Sigmoid colon (tissue), 7 donors: ENCODE data around the gene PEPD. TPM values are rescaled to one million over a fixed set of nuclear protein-coding genes. Genes with fewer than 3 reads are reported as not detected.

Experiments
- DNase-seq: peaks from one replicate; pipeline ENCODE4 v3.0.0-alpha.2; 2019
- H3K27ac ChIP-seq, 4 donors: fragments of 200-600 bp; sonication (generic); one replicate each; pipeline ENCODE4 v1.5.1; 2016 to 2019; ENCODE audit warnings: mild to moderate bottlenecking in 1 of 4
- H3K27me3 ChIP-seq, 3 donors: fragments of 200-600 bp; sonication (generic); one replicate each; pipeline ENCODE4 v1.5.1; 2019; ENCODE audit warnings: mild to moderate bottlenecking in 1 of 3
- H3K36me3 ChIP-seq, 4 donors: fragments of 200-600 bp; sonication (generic); one replicate each; pipeline ENCODE4 v1.5.1; 2016 to 2019
- H3K4me1 ChIP-seq, 4 donors: fragments of 200-600 bp; sonication (generic); one replicate each; pipeline ENCODE4 v1.5.1; 2017 to 2019
- H3K4me3 ChIP-seq, 4 donors: fragments of 200-600 bp; sonication (generic); one replicate each; pipeline ENCODE4 v1.5.1; 2017 to 2019; ENCODE audit warnings: mild to moderate bottlenecking in 2 of 4, moderate library complexity in 1 of 4
- H3K9me3 ChIP-seq, 4 donors: fragments of 200-600 bp in 3 of 4; sonication (generic) in 3 of 4; one replicate each; pipeline versions ENCODE4 v1.5.1 to v1.6.1; 2013 to 2019
- EP300 ChIP-seq, 4 donors: sonication (generic); formaldehyde crosslinking; IDR thresholded peaks; one replicate each; pipeline ENCODE4 v1.6.1; 2017; ENCODE audit warnings: antibody characterized with exemption in 4 of 4
- POLR2A ChIP-seq, 2 donors: fragments of 450-650 bp; IDR thresholded peaks; one replicate each; pipeline ENCODE4 v1.6.1; 2016; ENCODE audit warnings: antibody characterized with exemption in 2 of 2, mild to moderate bottlenecking in 2 of 2, moderate library complexity in 2 of 2
- POLR2AphosphoS5 ChIP-seq, 4 donors: sonication (generic); formaldehyde crosslinking; IDR thresholded peaks; one replicate each; pipeline ENCODE4 v1.6.1; 2017; ENCODE audit warnings: antibody characterized with exemption in 4 of 4
- WGBS, 2 donors: extraction: QIAGEN DNeasy Blood & Tissue Kit; methylation state at CpG; one replicate each; pipeline ENCODE4 v1.1.7; 2013; 5-methylcytosine and 5-hydroxymethylcytosine counted together
- intact Hi-C: fragments of 100-400 bp; cut with DNase I; formaldehyde crosslinking; loops from one replicate; pipeline ENCODE4 v1.15.1; 2023
- polyA plus RNA-seq, 3 donors: library from polyadenylated mRNA; stranded (reverse); fragments of 200-250 nt; gene quantifications; one replicate each; pipeline ENCODE4 v1.2.3, GENCODE V29; 2013
- total RNA-seq, 4 donors: library from RNA; depleted of rRNA; stranded (reverse); fragments of >200 nt; gene quantifications; one replicate each; pipeline ENCODE4 v1.1.0, GENCODE V29; 2016
- TF ChIP-seq, protein P1 (sequence below), 4 experiments: fragments of 450-650 bp in 3 of 4; fragments of 200-600 bp in 1 of 4; IDR thresholded peaks; one replicate each; pipeline ENCODE4 v1.5.1; 2016 to 2019; ENCODE audit warnings: antibody characterized with exemption in 4 of 4, mild to moderate bottlenecking in 3 of 4, moderate library complexity in 2 of 4
- donor health status: healthy with polysubstance abuse.
- donor health status: Bipolar disorder and iron deficiency.
- donor health status: healthy.

The PEPD gene
- total and polyA plus RNA-seq, 7 donors = 50.0 to 187 (median 67.8) TPM

DNA sequence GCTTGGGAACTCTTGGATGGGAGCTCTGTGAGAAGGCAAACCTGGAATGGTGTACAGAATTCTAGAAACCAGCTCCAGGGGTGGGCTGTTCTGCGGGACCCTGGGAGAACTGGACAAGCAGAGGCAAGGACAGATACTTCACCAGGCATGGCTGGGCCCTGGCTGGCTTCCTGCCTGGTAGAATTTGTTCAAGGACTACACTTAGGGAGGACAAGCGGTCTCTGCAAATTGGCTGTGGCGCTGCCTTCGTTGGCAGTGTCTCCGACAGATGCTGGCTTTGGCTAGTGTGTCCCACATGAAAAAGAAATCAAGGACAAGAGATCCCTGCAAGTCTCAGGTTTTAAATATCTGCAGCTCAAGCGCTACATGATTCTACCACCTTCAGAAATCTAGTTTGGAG lies 135.6 kb downstream of the PEPD start:
- no peak for DNase-seq
- no peaks in the 10 kb centered on the region for H3K27me3 ChIP-seq
- H3K36me3 ChIP-seq = peaks cover 0 to 24% (median 2%) of the 10 kb centered on the region in 4 donors
- no peaks in the 10 kb centered on the region for H3K9me3 ChIP-seq
- intact Hi-C loops = no loop called here
- peaks cover 5 to 32% (median 31%) of the 10 kb centered on the region in 4 donors for H3K4me1 ChIP-seq
- 76 to 77% methylated on average over 6 of the region's 6 CpGs for WGBS, 2 donors
- no peak overlapping the region for H3K27ac ChIP-seq
- H3K4me3 ChIP-seq = no peak overlapping the region
- TF ChIP-seq, protein P1, sequence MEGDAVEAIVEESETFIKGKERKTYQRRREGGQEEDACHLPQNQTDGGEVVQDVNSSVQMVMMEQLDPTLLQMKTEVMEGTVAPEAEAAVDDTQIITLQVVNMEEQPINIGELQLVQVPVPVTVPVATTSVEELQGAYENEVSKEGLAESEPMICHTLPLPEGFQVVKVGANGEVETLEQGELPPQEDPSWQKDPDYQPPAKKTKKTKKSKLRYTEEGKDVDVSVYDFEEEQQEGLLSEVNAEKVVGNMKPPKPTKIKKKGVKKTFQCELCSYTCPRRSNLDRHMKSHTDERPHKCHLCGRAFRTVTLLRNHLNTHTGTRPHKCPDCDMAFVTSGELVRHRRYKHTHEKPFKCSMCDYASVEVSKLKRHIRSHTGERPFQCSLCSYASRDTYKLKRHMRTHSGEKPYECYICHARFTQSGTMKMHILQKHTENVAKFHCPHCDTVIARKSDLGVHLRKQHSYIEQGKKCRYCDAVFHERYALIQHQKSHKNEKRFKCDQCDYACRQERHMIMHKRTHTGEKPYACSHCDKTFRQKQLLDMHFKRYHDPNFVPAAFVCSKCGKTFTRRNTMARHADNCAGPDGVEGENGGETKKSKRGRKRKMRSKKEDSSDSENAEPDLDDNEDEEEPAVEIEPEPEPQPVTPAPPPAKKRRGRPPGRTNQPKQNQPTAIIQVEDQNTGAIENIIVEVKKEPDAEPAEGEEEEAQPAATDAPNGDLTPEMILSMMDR (IDR thresholded peaks at IDR 0.05) = no peak

DNA sequence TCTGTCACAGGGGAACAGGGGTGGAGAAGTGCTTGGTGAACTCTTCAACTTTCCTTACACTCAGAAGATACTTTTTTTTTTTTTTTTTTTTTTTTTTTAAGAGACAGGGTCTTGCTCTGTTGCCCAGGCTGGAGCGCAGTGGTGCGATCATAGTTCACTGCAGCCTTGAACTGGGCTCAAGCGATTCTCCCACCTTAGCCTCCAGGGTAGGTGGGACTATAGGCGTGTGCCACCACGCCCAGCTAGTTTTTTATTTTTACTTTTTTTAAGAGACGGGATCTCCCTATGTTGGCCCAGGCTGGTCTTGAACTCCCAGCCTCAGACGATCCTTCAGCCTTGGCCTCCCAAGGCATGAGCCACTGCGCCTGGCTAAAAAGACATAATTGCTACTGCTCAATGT lies 136.6 kb downstream of the PEPD start:
- Histone ChIP-seq H3K9me3 (no peaks in the 10 kb centered on the region), H3K36me3 (peaks cover 0 to 28% (median 2%) of the 10 kb centered on the region in 4 donors), H3K27ac (no peak overlapping the region), H3K4me1 (peaks cover 0 to 26% (median 22%) of the 10 kb centered on the region in 4 donors), H3K4me3 (no peak overlapping the region), H3K27me3 (no peaks in the 10 kb centered on the region)
- 91 to 97% methylated on average over 8 of the region's 8 CpGs for WGBS, 2 donors
- intact Hi-C loops = no loop called here
- TF ChIP-seq EP300 (IDR thresholded peaks at IDR 0.05) (no peak), POLR2AphosphoS5 (IDR thresholded peaks at IDR 0.05) (no peak), POLR2A (IDR thresholded peaks at IDR 0.05) (no peak)
- TF ChIP-seq, protein P1 (IDR thresholded peaks at IDR 0.05) = no peak
- DNase-seq = peak; percentile 27

DNA sequence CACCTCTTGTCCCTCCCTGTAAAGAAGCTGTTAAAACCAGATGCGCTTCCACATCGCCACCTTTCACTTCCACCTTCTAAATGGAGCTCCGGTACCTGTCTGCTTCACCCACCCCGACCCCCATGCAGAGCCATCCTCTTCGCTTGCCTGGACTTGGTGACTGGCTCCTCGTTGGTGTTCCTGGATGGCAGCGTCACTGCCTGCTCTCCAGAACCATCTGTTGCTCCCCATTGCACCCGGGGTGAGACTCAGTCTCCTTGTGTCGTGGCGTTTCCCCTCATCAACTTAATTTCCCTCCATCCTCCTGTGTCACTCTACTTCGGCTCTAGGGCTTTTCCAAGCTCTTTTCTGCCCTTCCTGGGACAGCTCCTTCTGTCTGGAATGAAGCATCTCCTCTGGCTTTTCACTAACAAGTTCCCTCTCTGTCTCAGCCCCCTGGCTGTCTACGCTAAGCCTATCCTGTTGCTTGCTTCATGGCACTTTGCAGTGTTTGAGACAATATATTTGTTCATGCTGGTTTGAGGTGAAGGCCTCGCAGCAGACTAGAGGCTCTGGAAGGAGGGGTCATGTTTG lies 137.8 kb downstream of the PEPD start:
- no peak overlapping the region for H3K4me3 ChIP-seq
- intact Hi-C loops = no loop called here
- H3K9me3 ChIP-seq = no peaks in the 10 kb centered on the region
- peaks cover 0 to 35% (median 5%) of the 10 kb centered on the region in 4 donors for H3K36me3 ChIP-seq
- H3K27me3 ChIP-seq = no peaks in the 10 kb centered on the region
- H3K27ac ChIP-seq = no peak overlapping the region
- peak; percentile 59 for DNase-seq
- H3K4me1 ChIP-seq = peaks cover 0 to 14% (median 10%) of the 10 kb centered on the region in 4 donors
- WGBS, 2 donors = 91 to 92% methylated on average over 13 of the region's 13 CpGs
- TF ChIP-seq POLR2A (IDR thresholded peaks at IDR 0.05) (no peak), POLR2AphosphoS5 (IDR thresholded peaks at IDR 0.05) (no peak), EP300 (IDR thresholded peaks at IDR 0.05) (no peak)
- TF ChIP-seq, protein P1 (IDR thresholded peaks at IDR 0.05) = no peak

DNA sequence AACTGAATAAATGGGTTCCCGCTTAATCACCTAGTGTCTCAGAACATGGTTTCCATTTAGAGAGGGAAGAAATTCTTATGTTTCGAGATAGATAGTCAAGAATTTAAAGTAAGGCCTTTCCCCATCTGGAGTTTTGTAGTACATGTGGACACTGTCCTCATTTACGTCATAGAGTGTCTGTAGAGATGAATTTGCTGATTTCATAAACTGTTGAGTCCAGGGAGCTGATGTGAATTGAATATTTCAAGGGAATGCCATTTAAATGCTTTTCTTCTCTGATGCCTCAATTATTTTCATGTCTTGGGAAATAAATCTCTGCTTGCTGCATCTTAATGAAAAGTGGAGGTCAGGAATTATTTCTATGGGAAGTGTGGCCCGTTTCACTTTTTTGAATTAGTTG lies 138.6 kb downstream of the PEPD start:
- Histone ChIP-seq H3K36me3 (peaks cover 0 to 35% (median 5%) of the 10 kb centered on the region in 4 donors), H3K4me1 (peaks cover 0 to 7% (median 2%) of the 10 kb centered on the region in 4 donors), H3K27ac (no peak overlapping the region), H3K9me3 (no peaks in the 10 kb centered on the region), H3K4me3 (no peak overlapping the region), H3K27me3 (no peaks in the 10 kb centered on the region)
- WGBS, 2 donors = 94% methylated on average over 4 of the region's 4 CpGs
- DNase-seq = no peak
- TF ChIP-seq POLR2AphosphoS5 (IDR thresholded peaks at IDR 0.05) = no peak
- TF ChIP-seq, protein P1 (IDR thresholded peaks at IDR 0.05) = no peak
- TF ChIP-seq EP300 (IDR thresholded peaks at IDR 0.05) = no peak
- no peak for TF ChIP-seq POLR2A (IDR thresholded peaks at IDR 0.05)
- intact Hi-C loops = no loop called here

DNA sequence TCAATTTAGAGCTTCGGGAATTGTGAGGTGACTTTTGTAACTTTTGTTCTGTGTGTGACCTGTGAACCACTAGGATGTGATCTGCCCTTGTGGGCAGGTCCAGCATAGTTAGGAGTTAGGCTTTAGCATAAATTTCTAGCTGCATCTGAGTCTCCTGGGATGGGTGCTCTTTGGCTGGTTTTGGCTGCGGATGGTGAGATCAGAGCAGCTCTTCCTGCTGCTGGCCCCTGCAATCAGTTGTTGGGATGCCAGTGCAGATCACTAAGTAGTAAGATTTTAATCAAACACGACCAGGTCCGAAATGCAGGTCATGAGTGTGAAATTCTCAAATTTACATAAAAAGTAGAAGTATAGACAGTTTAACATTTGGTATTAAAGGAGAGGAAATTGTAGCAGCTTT lies 139.6 kb downstream of the PEPD start:
- H3K4me1 ChIP-seq = peaks cover 0 to 17% (median 4%) of the 10 kb centered on the region in 4 donors
- H3K27me3 ChIP-seq = no peaks in the 10 kb centered on the region
- no peak overlapping the region for H3K27ac ChIP-seq
- intact Hi-C loops = no loop called here
- TF ChIP-seq POLR2A (IDR thresholded peaks at IDR 0.05) = no peak
- TF ChIP-seq, protein P1 (IDR thresholded peaks at IDR 0.05) = no peak
- TF ChIP-seq EP300 (IDR thresholded peaks at IDR 0.05) = no peak
- TF ChIP-seq POLR2AphosphoS5 (IDR thresholded peaks at IDR 0.05) = no peak
- peak; percentile 4 for DNase-seq
- no peak overlapping the region for H3K4me3 ChIP-seq
- 89 to 90% methylated on average over 4 of the region's 4 CpGs for WGBS, 2 donors
- H3K36me3 ChIP-seq = peaks cover 0 to 26% (median 5%) of the 10 kb centered on the region in 4 donors
- no peaks in the 10 kb centered on the region for H3K9me3 ChIP-seq
